Measurements from ENCODE around the gene SDR42E2.
A peak's percentile ranks its signal among the peaks of the same experiment; 100 is the strongest.

Gene SDR42E2

GRCh38 chr16:22193063-22193411 is 30.7 kb downstream of the SDR42E2 start:
- no peak for TF ChIP-seq CTCF (conservative IDR thresholded peaks at IDR 0.05)
- no peak overlapping the region for H3K27ac ChIP-seq

- no peak overlapping the region for H3K27ac ChIP-seq
- no peak for TF ChIP-seq CTCF (conservative IDR thresholded peaks at IDR 0.05)
Observed at GRCh38 chr16:22194707-22195444, 32.6 kb downstream of the SDR42E2 start.

GRCh38 chr16:22195445-22195694 is 33.1 kb downstream of the SDR42E2 start:
- TF ChIP-seq CTCF (conservative IDR thresholded peaks at IDR 0.05) = no peak
- 0 out of 2 replicates have a peak overlapping the region, but pooled peaks have one; percentile 43 for H3K27ac ChIP-seq

- TF ChIP-seq CTCF (conservative IDR thresholded peaks at IDR 0.05) = peak; percentile 84
- peak overlapping the region; percentile 43; the same call in 1 of the 2 replicates for H3K27ac ChIP-seq
Observed at GRCh38 chr16:22195695-22196558, 33.6 kb downstream of the SDR42E2 start.

- H3K27ac ChIP-seq = peak overlapping the region; percentile 43; the same call in 1 of the 2 replicates
Observed at GRCh38 chr16:22196559-22197168, 34.4 kb downstream of the SDR42E2 start.

GRCh38 chr16:22198547-22199293 is 36.4 kb downstream of the SDR42E2 start:
- no peak overlapping the region for H3K27ac ChIP-seq
- no peak for TF ChIP-seq CTCF (conservative IDR thresholded peaks at IDR 0.05)

- no peak overlapping the region for H3K27ac ChIP-seq
- no peak for TF ChIP-seq CTCF (conservative IDR thresholded peaks at IDR 0.05)
Observed at GRCh38 chr16:22202261-22202637, 39.9 kb downstream of the SDR42E2 start.
